MG63 (cell line): ENCODE measurements around the gene BCKDHB. TPM values are rescaled to one million over a fixed set of nuclear protein-coding genes. Genes with fewer than 3 reads are reported as not detected.
"Not testable (repeated sequence)": the region's sequence is repeated elsewhere in the genome, so short reads cannot be mapped to it uniquely, and the experiment has no call there.

ENCODE experiments used
- DNase-seq: peaks from one replicate; pipeline ENCODE4 v3.0.0-alpha.2; 2020
- H3K27me3 ChIP-seq: fragments of 250-450 bp; sonication (Bioruptor Pico); 2 replicates; pipeline ENCODE4 v1.5.1; 2020; ENCODE audit warnings: mild to moderate bottlenecking, moderate library complexity
- H3K36me3 ChIP-seq: fragments of 250-450 bp; sonication (Bioruptor Pico); 2 replicates; pipeline ENCODE4 v1.5.1; 2020; ENCODE audit warnings: mild to moderate bottlenecking, moderate library complexity
- H3K4me3 ChIP-seq: fragments of 250-450 bp; sonication (Bioruptor Pico); 2 replicates; pipeline ENCODE4 v1.5.1; 2020; ENCODE audit warnings: mild to moderate bottlenecking, moderate library complexity
- H3K9me3 ChIP-seq: fragments of 250-450 bp; sonication (Bioruptor Pico); 2 replicates; pipeline ENCODE4 v1.5.1; 2020; ENCODE audit warnings: mild to moderate bottlenecking, moderate library complexity
- total RNA-seq: library from RNA; depleted of rRNA; stranded (reverse); fragments of >200 nt; shearing (Covaris generic); gene quantifications from 2 replicates; pipeline ENCODE4 v1.2.3, GENCODE V29; 2014; ENCODE audit warnings: low replicate concordance

Gene BCKDHB
- total RNA-seq, 1 experiment from 2014 or later, result 14.9 TPM

DNA sequence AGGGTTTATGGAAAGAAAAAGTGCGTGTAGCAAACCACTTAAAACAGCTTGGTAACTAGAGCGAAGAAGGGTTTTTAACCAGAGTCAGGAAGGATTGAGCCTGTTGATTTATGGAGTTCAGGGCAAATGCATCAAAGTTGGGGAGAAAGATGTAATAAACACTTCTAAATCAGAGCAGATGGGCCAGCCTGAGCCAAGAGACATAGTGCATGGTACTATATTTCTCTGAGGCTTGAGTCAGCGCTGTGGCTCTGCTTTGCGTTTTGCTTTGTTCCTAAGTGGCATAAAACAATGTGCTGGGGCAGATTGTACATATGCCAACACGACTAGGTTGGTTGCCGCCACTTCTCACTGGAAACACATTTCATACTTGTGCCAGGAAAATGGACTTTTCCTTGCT lies 111.3 kb downstream of the BCKDHB start:
- Histone ChIP-seq H3K36me3 (no peaks in the 10 kb centered on the region), H3K4me3 (no peak overlapping the region), H3K27me3 (no peaks in the 10 kb centered on the region), H3K9me3 (no peaks in the 10 kb centered on the region)
- DNase-seq, result no peak

DNA sequence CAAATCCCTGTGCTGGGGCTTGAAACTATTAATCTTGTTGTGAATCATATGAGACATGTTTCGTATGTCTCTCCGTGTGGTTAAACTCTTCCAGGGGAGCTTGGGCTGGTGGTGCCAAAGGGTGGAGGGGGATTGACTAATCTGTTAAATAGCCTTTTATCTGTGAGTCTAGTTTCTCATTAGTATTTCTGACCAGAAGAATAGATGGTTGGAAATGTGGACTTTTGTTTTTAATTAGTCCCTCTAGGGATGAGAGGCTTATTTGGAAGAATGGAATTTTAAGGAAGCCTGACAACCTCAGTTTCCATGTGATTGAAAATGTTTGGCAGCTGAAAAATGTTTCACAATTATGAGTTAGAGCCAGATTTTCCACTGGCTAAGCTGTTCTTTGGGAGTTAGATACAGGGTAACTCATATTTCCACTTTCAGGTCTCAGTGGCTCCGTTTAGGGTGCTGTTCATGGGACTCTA lies 117.3 kb downstream of the BCKDHB start:
- DNase-seq, result no peak
- H3K4me3 ChIP-seq, result no peak overlapping the region
- H3K9me3 ChIP-seq, result no peaks in the 10 kb centered on the region
- H3K36me3 ChIP-seq, result no peaks in the 10 kb centered on the region
- no peaks in the 10 kb centered on the region for H3K27me3 ChIP-seq

DNA sequence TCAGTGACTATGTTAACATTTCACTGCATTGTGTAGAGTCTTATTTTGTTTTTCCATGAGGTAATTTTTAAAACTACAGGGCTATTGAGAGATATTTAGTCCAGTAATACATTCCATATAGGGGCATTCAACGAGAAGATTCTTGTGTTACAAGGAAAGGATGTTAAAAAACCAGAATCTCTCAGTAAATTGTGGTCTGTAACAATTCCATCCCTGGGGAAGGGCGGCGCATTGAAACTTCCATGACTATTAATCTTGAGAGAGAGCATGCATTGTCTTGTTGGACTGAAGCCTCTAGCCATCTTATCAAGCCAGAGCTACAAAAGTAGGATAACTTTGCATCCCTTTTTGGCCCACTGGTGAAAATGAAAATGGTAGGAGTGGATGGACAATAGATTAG lies 119.7 kb downstream of the BCKDHB start:
- H3K9me3 ChIP-seq, result no peaks in the 10 kb centered on the region
- no peak overlapping the region for H3K4me3 ChIP-seq
- DNase-seq, result no peak
- no peaks in the 10 kb centered on the region for H3K27me3 ChIP-seq
- no peaks in the 10 kb centered on the region for H3K36me3 ChIP-seq

DNA sequence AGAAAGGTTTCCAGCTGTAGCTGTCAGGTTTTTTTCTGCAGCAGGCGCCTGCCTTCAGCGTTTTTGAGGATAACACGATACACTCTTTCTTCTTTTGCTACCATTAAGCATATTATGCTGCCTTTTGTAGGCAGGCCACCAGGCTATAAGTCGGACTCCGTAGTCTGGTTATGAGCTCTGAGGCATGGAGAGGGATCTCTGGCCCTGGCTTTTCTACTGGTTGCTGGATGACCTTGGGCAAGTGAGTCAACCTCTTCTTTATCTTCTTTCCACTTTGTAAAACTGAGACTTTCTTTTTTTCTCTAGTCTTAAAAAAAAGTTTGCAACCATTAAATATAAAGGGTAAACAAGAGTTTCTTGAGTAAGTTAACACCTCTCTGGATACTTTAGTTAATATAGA lies 120.2 kb downstream of the BCKDHB start:
- no peaks in the 10 kb centered on the region for H3K27me3 ChIP-seq
- no peak overlapping the region for H3K4me3 ChIP-seq
- H3K36me3 ChIP-seq, result no peaks in the 10 kb centered on the region
- no peaks in the 10 kb centered on the region for H3K9me3 ChIP-seq
- no peak for DNase-seq

GRCh38 chr6:80227545-80228105 lies 121.2 kb downstream of the BCKDHB start:
- Histone ChIP-seq H3K36me3 (no peaks in the 10 kb centered on the region), H3K9me3 (no peaks in the 10 kb centered on the region), H3K27me3 (no peaks in the 10 kb centered on the region), H3K4me3 (no peak overlapping the region)
- DNase-seq, result no peak

DNA sequence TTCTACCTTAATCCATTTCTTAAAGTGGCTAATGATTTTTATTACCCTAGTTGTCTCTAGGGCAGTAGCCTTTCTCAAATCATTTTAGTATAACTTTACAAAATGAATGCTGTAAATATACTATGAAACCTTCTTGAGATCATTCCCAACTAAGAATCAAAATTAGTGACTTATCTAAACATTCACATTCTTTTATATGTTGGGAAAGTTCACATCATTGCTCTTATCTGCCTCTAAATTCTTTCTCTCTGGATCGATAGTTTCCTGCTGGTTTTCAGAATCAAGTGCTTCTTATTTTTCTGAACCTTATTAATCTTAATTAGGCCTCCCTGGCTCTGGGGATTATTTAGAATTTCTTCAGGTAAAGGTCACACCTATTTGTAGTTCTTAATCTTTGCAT lies 126.8 kb downstream of the BCKDHB start:
- Histone ChIP-seq H3K4me3 (no peak overlapping the region), H3K9me3 (no peaks in the 10 kb centered on the region), H3K36me3 (no peaks in the 10 kb centered on the region), H3K27me3 (no peaks in the 10 kb centered on the region)
- no peak for DNase-seq

GRCh38 chr6:80233958-80234357 lies 127.5 kb downstream of the BCKDHB start:
- Histone ChIP-seq H3K36me3 (no peaks in the 10 kb centered on the region), H3K4me3 (no peak overlapping the region), H3K9me3 (no peaks in the 10 kb centered on the region), H3K27me3 (no peaks in the 10 kb centered on the region)
- DNase-seq, result no peak

GRCh38 chr6:80234401-80234800 lies 127.9 kb downstream of the BCKDHB start:
- Histone ChIP-seq H3K4me3 (no peak overlapping the region), H3K9me3 (no peaks in the 10 kb centered on the region), H3K27me3 (no peaks in the 10 kb centered on the region), H3K36me3 (no peaks in the 10 kb centered on the region)
- DNase-seq, result no peak

- no peak overlapping the region for H3K4me3 ChIP-seq
- no peak for DNase-seq
Observed at GRCh38 chr6:80234908-80235307, 128.4 kb downstream of the BCKDHB start.

GRCh38 chr6:80235647-80236046 lies 129.2 kb downstream of the BCKDHB start:
- DNase-seq, result no peak

More at GRCh38 chr6:80234908-80235307, 128.4 kb downstream of the BCKDHB start:
- Histone ChIP-seq H3K27me3 (no peaks in the 10 kb centered on the region), H3K9me3 (no peaks in the 10 kb centered on the region), H3K36me3 (no peaks in the 10 kb centered on the region)

GRCh38 chr6:80238754-80239153 lies 132.3 kb downstream of the BCKDHB start:
- not testable (repeated sequence) for DNase-seq, H3K36me3 ChIP-seq, H3K9me3 ChIP-seq, H3K4me3 ChIP-seq, H3K27me3 ChIP-seq

More at GRCh38 chr6:80235647-80236046, 129.2 kb downstream of the BCKDHB start:
- no peaks in the 10 kb centered on the region for H3K36me3 ChIP-seq
- H3K4me3 ChIP-seq, result no peak overlapping the region
- H3K9me3 ChIP-seq, result no peaks in the 10 kb centered on the region
- no peaks in the 10 kb centered on the region for H3K27me3 ChIP-seq

- H3K4me3 ChIP-seq, result no peak overlapping the region
- no peaks in the 10 kb centered on the region for H3K9me3 ChIP-seq
- no peaks in the 10 kb centered on the region for H3K27me3 ChIP-seq
- no peak for DNase-seq
- H3K36me3 ChIP-seq, result no peaks in the 10 kb centered on the region
Observed at GRCh38 chr6:80245043-80245442, 138.6 kb downstream of the BCKDHB start.

- H3K9me3 ChIP-seq, result no peaks in the 10 kb centered on the region
- no peaks in the 10 kb centered on the region for H3K36me3 ChIP-seq
- no peak for DNase-seq
- no peaks in the 10 kb centered on the region for H3K27me3 ChIP-seq
- no peak overlapping the region for H3K4me3 ChIP-seq
Observed at GRCh38 chr6:80249897-80250296, 143.4 kb downstream of the BCKDHB start.

DNA sequence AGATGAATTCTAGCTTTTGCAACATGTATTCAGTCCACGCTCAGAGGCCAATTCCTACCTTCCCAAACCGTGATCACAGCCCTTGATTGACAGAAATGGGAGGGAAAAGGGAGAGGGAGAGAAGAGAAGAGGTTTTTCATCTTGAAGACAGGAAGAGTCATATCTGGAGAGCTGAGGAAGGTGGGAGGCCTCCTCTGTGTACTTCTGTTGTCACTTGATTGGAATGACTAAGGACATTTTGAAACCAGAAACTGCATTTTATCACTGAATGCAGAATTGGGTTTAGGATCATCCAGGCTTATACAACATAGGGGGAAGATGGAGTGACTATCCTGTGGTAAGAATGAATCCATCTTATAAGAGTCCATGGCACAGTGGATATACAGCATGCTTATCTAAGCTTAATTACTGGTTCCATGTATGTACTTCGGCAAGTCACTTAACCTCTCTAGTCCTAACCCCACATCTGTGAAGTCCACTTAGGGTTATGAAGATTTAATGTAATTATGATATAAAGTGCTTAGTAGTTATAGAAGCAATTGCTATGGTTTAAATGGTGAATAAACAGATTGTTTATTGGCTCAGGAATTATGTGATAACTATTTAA lies 144.0 kb downstream of the BCKDHB start:
- no peak overlapping the region for H3K4me3 ChIP-seq
- H3K27me3 ChIP-seq, result no peaks in the 10 kb centered on the region
- H3K9me3 ChIP-seq, result no peaks in the 10 kb centered on the region
- H3K36me3 ChIP-seq, result no peaks in the 10 kb centered on the region
- DNase-seq, result no peak

- DNase-seq, result no peak
- Histone ChIP-seq H3K36me3 (no peaks in the 10 kb centered on the region), H3K9me3 (no peaks in the 10 kb centered on the region), H3K27me3 (no peaks in the 10 kb centered on the region), H3K4me3 (no peak overlapping the region)
Observed at GRCh38 chr6:80251321-80251720, 144.8 kb downstream of the BCKDHB start.

- Histone ChIP-seq H3K4me3 (no peak overlapping the region), H3K9me3 (no peaks in the 10 kb centered on the region), H3K36me3 (no peaks in the 10 kb centered on the region), H3K27me3 (no peaks in the 10 kb centered on the region)
- no peak for DNase-seq
Observed at GRCh38 chr6:80254716-80255115, 148.2 kb downstream of the BCKDHB start.

GRCh38 chr6:80256691-80257090 lies 150.2 kb downstream of the BCKDHB start:
- Histone ChIP-seq H3K27me3 (no peaks in the 10 kb centered on the region), H3K4me3 (no peak overlapping the region), H3K36me3 (no peaks in the 10 kb centered on the region), H3K9me3 (no peaks in the 10 kb centered on the region)
- no peak for DNase-seq

- no peak overlapping the region for H3K4me3 ChIP-seq
- DNase-seq, result no peak
- no peaks in the 10 kb centered on the region for H3K9me3 ChIP-seq
- no peaks in the 10 kb centered on the region for H3K27me3 ChIP-seq
- no peaks in the 10 kb centered on the region for H3K36me3 ChIP-seq
Observed at GRCh38 chr6:80259118-80259517, 152.6 kb downstream of the BCKDHB start.
